ENCODE data around the gene WWOX. TPM values are rescaled to one million over a fixed set of nuclear protein-coding genes. Genes with fewer than 3 reads are reported as not detected.
"Not testable (repeated sequence)": the region's sequence is repeated elsewhere in the genome, so short reads cannot be mapped to it uniquely, and the experiment has no call there.

Gene WWOX
- total RNA-seq, 2 experiments from 2014 or later: 19.1 to 23.7 TPM

- ChIA-PET CTCF (no interaction called here), POLR2A (no interaction called here)
- Mint-ChIP-seq H3K4me3 (no peak overlapping the region), H3K27me3 (no peaks in the 10 kb centered on the region), H3K27ac (no peak overlapping the region), H3K4me1 (ENCODE audit: low read depth) (no peaks in the 10 kb centered on the region), H3K36me3 (ENCODE audit: low read depth) (no peaks in the 10 kb centered on the region), H3K9me3 (no peaks in the 10 kb centered on the region)
- no peak for DNase-seq
- TF ChIP-seq, protein P1, sequence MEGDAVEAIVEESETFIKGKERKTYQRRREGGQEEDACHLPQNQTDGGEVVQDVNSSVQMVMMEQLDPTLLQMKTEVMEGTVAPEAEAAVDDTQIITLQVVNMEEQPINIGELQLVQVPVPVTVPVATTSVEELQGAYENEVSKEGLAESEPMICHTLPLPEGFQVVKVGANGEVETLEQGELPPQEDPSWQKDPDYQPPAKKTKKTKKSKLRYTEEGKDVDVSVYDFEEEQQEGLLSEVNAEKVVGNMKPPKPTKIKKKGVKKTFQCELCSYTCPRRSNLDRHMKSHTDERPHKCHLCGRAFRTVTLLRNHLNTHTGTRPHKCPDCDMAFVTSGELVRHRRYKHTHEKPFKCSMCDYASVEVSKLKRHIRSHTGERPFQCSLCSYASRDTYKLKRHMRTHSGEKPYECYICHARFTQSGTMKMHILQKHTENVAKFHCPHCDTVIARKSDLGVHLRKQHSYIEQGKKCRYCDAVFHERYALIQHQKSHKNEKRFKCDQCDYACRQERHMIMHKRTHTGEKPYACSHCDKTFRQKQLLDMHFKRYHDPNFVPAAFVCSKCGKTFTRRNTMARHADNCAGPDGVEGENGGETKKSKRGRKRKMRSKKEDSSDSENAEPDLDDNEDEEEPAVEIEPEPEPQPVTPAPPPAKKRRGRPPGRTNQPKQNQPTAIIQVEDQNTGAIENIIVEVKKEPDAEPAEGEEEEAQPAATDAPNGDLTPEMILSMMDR (IDR thresholded peaks at IDR 0.05): no peak
- intact Hi-C loops (cut with micrococcal nuclease): no loop called here
- ATAC-seq: no peak
These were observed 497.0 kb downstream of the WWOX start for GRCh38 chr16:78596348-78596995.

DNA sequence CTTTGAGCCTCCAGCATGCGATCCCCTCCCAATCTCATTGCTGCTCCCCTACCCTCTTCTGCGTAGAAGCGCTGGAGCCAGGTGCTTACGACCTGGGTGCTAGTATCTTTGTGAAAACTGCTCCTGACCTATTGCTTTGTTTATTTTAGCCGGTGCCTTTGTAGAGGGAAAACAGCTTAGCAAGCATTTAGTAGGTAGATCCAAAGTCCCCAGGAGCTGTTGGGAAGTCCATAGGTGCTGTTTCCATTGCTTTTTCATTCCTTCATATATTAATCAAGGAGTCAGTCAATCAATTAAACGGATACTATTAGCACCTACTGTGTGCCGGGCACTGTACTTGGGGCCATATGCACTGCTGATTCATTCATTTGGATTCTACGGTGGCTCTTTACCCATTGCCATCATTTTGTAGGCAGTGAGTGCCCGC lies 497.6 kb downstream of the WWOX start:
- POLR2A ChIA-PET: no interaction called here
- no peaks in the 10 kb centered on the region for H3K27me3 Mint-ChIP-seq
- TF ChIP-seq, protein P1 (IDR thresholded peaks at IDR 0.05): no peak
- DNase-seq: no peak
- no peaks in the 10 kb centered on the region for H3K36me3 Mint-ChIP-seq (ENCODE audit: low read depth)
- no peaks in the 10 kb centered on the region for H3K4me1 Mint-ChIP-seq (ENCODE audit: low read depth)
- ATAC-seq: no peak
- no peak overlapping the region for H3K27ac Mint-ChIP-seq
- no peak overlapping the region for H3K4me3 Mint-ChIP-seq
- CTCF ChIA-PET: no interaction called here
- H3K9me3 Mint-ChIP-seq: no peaks in the 10 kb centered on the region
- intact Hi-C loops (cut with micrococcal nuclease): no loop called here

DNA sequence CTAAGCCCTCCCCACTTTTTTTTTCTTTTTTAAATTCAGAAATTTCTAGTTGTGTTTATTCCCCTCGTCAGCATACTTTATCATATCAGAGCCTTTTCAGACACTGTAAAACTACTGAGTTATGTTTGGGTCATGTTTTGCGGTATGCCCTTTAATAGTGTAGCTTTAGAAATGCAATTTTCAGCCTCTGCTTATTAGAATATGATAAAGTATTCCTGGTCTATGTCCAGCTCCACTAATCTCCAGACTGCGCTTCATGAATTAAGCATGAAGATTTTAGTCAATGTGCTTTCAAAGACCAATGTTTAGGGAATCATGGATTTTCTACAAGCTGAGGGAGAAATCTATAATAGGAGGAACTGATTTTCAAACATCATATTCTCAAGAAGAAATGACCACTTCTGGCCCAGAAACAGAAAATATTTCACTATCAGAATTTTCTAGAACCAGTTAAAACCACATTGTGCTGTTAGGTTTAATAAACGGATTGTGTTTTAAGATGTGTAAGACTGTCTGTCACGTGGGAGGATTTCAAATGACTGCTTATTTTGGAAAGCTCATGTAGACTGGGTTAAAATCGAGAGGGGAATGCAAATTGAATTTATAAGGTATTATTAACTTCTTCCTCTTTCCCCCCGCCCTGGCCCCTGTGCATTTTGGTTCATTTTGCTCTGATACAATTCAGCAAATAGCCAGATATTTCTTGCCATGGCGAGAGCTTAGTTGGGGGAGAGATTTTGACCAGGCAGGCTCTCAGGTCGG lies 498.5 kb downstream of the WWOX start:
- intact Hi-C loops (cut with micrococcal nuclease): no loop called here
- Mint-ChIP-seq H3K4me1 (ENCODE audit: low read depth) (no peaks in the 10 kb centered on the region), H3K27me3 (no peaks in the 10 kb centered on the region), H3K27ac (no peak overlapping the region), H3K36me3 (ENCODE audit: low read depth) (no peaks in the 10 kb centered on the region), H3K4me3 (no peak overlapping the region), H3K9me3 (no peaks in the 10 kb centered on the region)
- POLR2A ChIA-PET: interaction anchor here (0.5 kb wide), 1 partner anchor 1961 kb away, joined by 4 read pairs; no protein-coding TSS in a partner anchor
- DNase-seq (no peak), ATAC-seq (no peak)
- TF ChIP-seq, protein P1 (IDR thresholded peaks at IDR 0.05): no peak
- CTCF ChIA-PET: no interaction called here

- no peaks in the 10 kb centered on the region for H3K9me3 Mint-ChIP-seq
- intact Hi-C loops (cut with micrococcal nuclease): no loop called here
- ChIA-PET CTCF (no interaction called here), POLR2A (no interaction called here)
- DNase-seq (no peak), ATAC-seq (no peak)
- no peak overlapping the region for H3K27ac Mint-ChIP-seq
- TF ChIP-seq, protein P1 (IDR thresholded peaks at IDR 0.05): no peak
- no peaks in the 10 kb centered on the region for H3K4me1 Mint-ChIP-seq (ENCODE audit: low read depth)
- H3K27me3 Mint-ChIP-seq: no peaks in the 10 kb centered on the region
- H3K36me3 Mint-ChIP-seq (ENCODE audit: low read depth): no peaks in the 10 kb centered on the region
- no peak overlapping the region for H3K4me3 Mint-ChIP-seq
These were observed 499.8 kb downstream of the WWOX start for GRCh38 chr16:78599271-78599670.

DNA sequence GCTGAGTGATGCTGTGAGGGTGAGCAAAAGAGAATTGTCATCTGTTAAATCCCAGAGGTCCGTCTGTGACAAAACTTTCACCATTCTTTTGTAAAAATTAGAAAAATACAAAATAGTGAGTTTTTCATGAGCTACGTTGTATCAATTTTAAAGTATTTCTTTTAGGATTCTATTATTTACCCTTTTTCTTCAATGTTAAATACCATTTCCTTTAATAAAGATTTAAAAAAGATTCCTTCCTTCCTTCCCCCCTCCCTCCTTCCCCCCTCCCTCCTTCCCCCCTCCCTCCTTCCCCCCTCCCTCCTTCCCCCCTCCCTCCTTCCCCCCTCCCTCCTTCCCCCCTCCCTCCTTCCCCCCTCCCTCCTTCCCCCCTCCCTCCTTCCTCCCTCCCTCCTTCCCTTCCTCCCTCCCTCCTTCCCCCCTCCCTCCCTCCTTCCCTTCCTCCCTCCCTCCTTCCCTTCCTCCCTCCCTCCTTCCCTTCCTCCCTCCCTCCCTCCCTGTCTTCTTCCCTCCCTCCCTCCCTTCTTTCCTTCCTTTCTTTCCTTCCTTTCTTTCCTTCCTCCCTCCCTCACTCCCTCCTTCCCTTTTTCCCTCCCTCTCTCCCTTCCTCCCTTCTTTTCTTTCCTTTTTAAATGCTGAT lies 505.1 kb downstream of the WWOX start:
- H3K27me3 Mint-ChIP-seq; DNase-seq; ATAC-seq; CTCF ChIA-PET; H3K36me3 Mint-ChIP-seq (ENCODE audit: low read depth); intact Hi-C loops (cut with micrococcal nuclease); H3K9me3 Mint-ChIP-seq; H3K27ac Mint-ChIP-seq; H3K4me1 Mint-ChIP-seq (ENCODE audit: low read depth); H3K4me3 Mint-ChIP-seq; POLR2A ChIA-PET: not testable (repeated sequence)

Data from activated CD8-positive, alpha-beta T cell treated with anti-CD3 and anti-CD28 coated beads for 36 hours (primary cell).